ENCODE data around the gene FOXO6.

The FOXO6 gene

GRCh38 chr1:41427122-41427913 lies 66.1 kb downstream of the FOXO6 start:
- no peak for DNase-seq (ENCODE audit: low read depth)

- no peak for DNase-seq (ENCODE audit: low read depth)
Observed at GRCh38 chr1:41427916-41428737, 66.9 kb downstream of the FOXO6 start.

- no peak for DNase-seq (ENCODE audit: low read depth)
Observed at GRCh38 chr1:41428738-41429640, 67.8 kb downstream of the FOXO6 start.

GRCh38 chr1:41429641-41430035 lies 68.4 kb downstream of the FOXO6 start:
- DNase-seq (ENCODE audit: low read depth), result no peak

GRCh38 chr1:41430069-41430468 lies 68.8 kb downstream of the FOXO6 start:
- no peak for DNase-seq (ENCODE audit: low read depth)

- DNase-seq (ENCODE audit: low read depth), result no peak
Observed at GRCh38 chr1:41430582-41430981, 69.3 kb downstream of the FOXO6 start.

- no peak for DNase-seq (ENCODE audit: low read depth)
Observed at GRCh38 chr1:41431490-41432350, 70.5 kb downstream of the FOXO6 start.
